ENCODE results near the gene CISD3.
A peak's percentile ranks its signal among the peaks of the same experiment; 100 is the strongest.
"Not testable (repeated sequence)": the region's sequence is repeated elsewhere in the genome, so short reads cannot be mapped to it uniquely, and the experiment has no call there.

Gene CISD3

GRCh38 chr17:38709104-38709820 is 20.9 kb upstream of the CISD3 start:
- no peak for DNase-seq

GRCh38 chr17:38709864-38710603 is 20.1 kb upstream of the CISD3 start:
- DNase-seq, result no peak

DNA sequence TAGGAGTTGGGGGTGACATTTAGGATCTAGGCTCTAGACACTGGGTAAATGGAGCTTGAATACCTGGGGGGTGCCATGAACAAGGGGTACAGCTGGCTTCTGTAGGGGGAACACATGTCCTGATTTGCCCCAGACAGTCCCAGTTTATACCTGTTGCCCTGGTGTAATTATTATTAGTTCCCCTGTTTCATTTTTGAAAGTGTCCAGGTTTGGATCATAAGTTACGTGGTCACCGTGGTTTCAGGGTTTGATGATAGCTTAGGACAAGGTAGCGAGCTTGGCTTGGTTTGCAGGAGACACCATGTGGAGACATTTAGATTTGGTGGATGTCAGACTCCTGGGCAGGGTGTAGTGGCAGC is 19.6 kb upstream of the CISD3 start:
- DNase-seq, result no peak

DNA sequence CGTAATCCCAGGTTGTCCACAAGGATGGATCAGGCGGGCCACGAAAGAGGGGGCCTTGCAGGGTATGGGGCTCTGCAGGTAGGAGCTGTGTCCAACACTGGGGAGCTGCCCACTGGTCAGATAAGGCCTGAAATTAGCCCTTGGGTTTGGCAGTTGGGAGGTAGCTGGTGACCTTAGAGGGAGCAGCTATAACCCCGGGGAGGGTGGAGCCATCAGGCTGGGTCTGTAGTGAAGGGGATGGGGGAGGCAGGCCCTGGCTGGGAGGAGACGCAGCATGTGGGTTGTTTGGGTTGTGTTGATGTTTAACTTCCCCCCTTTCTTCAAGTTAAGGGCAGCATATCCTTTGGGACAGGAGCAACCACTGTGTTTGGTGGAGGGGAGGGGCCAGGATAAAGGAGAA is 19.2 kb upstream of the CISD3 start:
- DNase-seq, result no peak

DNA sequence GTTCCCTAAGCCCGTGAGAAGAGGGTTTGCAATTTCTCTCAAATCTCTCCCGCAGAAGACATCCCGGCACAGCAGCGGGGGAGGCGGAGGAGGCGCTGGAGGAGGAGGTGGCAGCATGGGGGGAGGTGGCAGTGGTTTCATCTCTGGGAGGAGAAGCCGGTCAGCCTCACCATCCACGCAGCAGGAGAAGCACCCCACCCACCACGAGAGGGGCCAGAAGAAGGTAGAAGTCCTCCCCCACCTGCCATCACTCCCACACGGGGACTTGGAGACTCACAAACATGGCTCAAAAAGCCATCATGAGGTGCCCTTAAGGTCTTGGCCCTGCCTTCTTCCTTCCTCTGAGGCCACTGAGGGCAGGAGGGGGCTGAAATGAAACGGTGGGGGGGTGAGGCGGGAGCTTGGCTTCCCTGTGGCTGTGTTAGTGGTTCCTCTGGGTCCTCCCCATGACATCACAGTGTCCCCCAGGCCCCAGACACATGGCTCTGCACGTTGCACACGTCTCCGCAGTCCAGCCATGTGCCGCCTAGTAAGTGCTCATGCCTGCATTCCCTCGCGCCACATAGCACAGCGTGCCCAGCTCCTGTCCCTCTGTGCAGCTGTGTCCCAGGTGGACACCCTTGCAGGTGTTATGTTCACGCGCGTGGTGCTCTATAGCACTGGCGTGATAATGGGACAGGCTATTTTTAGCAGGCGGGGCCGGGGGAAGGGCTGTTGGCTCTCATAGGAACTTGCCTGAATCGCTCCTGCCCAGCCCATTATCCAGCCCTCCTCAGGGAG is 18.2 kb upstream of the CISD3 start:
- DNase-seq, result no peak

DNA sequence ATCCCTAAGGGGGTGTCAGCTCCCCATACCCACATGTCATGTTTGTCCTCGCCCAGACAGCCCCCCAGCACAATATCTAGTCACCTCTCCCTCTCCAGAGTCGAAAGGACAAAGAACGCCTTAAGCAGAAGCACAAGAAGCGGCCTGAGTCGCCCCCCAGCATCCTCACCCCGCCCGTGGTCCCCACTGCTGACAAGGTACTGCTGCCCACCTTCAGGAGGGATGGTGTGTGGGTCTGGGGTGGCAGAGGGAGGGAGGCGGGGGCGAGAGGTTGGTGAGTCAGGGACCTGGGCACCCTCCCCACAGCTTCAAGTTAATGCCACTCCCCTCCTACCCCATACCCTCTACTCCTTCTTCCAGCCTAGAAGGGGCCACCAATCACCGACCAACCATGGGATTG is 17.5 kb upstream of the CISD3 start:
- no peak for DNase-seq

GRCh38 chr17:38713456-38714075 is 16.6 kb upstream of the CISD3 start:
- no peak for DNase-seq

GRCh38 chr17:38715216-38715943 is 14.8 kb upstream of the CISD3 start:
- no peak for DNase-seq

- DNase-seq, result no peak
Measured at GRCh38 chr17:38716368-38717005, 13.7 kb upstream of the CISD3 start.

GRCh38 chr17:38717139-38717745 is 12.9 kb upstream of the CISD3 start:
- no peak for DNase-seq

DNA sequence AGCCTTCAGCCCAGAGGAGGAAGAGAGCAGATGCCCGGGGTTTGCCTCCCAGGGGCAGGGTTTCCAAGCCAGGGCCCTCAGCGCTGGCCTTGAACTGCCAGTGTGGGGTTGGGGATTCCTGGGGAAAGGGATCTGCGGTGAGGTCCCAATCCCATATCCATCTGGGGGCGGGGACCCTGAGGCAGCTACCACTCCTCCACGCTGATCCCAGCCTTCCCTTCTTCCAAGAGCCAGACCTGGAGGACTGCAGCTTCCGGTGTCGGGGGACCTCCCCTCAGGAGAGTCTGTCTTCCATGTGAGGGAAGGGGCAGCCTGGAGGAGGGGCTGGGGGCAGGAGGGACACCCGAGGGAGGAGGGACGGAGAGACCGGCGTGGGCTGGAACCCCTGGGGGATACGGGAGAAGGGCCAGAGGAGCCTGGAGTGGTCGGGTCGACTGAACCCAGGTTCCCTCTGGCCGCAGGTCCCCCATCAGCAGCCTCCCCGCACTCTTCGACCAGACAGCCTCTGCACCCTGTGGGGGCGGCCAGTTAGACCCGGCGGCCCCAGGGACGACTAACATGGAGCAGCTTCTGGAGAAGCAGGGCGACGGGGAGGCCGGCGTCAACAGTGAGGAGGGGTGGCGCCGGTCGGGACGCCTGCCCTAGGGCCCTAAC is 10.7 kb upstream of the CISD3 start:
- no peak for DNase-seq

- DNase-seq, result no peak
Measured at GRCh38 chr17:38719943-38720641, 10.0 kb upstream of the CISD3 start.

DNA sequence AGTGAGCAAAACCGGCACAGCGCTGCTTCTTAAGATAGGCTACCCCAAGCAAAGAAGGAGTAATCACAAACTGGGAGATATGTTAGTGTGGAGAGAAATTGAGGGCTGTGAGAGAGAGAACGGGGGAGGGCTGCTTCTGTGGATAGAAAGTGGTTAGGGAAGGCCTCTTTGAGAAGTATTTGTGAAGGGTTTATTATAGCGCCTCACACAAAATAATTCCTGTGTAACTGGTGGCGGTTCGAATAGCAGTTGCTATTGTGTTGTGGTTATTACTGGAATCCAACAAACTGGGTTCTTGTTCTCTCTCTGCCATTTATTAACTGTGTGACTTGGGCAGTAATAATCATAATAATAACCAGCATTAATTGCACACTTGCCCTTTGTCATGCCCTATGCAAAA is 9.2 kb upstream of the CISD3 start:
- no peak for DNase-seq

DNA sequence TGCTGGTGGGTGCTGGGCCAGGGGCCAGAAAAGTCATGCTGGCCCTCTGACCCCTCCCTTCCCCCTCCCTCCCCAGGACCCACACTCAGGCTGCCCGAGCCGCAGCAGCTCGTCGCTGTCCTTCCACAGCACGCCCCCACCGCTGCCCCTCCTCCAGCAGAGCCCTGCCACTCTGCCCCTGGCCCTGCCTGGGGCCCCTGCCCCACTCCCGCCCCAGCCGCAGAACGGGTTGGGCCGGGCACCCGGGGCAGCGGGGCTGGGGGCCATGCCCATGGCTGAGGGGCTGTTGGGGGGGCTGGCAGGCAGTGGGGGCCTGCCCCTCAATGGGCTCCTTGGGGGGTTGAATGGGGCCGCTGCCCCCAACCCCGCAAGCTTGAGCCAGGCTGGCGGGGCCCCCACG is 8.3 kb upstream of the CISD3 start:
- no peak for DNase-seq

DNA sequence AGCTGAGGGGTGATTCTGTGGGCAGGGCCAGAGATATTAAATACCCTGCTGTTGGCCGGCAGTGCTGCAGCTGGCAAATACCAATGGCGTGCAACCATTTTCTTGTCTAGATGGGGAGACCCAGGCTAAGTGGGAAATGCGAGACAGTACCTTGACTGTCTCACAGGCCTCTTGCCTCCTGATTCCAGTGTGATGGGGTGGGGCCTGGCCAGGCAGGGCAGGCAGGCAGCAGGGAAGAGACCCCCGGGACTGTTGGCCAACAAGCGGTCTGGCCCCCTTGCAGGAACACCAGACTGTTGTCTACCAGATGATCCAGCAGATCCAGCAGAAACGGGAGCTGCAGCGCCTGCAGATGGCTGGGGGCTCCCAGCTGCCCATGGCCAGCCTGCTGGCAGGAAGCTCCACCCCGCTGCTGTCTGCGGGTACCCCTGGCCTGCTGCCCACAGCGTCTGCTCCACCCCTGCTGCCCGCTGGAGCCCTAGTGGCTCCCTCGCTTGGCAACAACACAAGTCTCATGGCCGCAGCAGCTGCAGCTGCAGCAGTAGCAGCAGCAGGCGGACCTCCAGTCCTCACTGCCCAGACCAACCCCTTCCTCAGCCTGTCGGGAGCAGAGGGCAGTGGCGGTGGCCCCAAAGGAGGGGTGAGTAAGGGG is 5.7 kb upstream of the CISD3 start:
- peak; percentile 85 for DNase-seq

- DNase-seq, result no peak
Measured at GRCh38 chr17:38725066-38725465, 5.1 kb upstream of the CISD3 start.

DNA sequence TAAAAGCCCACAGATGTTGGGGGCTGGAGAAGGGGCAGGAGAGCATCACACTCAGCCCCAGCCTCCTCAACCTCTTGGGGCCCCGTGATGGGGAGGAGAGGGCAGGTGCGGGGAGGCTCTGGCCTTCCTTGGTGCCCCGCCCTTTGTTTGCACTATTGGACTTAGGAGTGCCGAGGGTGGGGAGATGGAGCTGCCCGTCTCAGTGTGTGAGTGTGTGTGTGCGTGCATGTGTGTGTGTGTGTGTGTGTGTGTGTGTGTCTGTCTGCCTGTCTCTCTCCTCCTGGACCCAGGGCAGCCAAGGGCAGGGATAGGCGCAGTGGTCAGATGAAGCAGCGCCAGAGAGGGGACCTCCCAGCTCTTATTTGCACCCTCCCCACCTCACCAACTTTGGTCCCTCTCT is 4.0 kb upstream of the CISD3 start:
- DNase-seq, result not testable (repeated sequence)

- DNase-seq, result no peak
Measured at GRCh38 chr17:38727736-38728135, 2.4 kb upstream of the CISD3 start.

DNA sequence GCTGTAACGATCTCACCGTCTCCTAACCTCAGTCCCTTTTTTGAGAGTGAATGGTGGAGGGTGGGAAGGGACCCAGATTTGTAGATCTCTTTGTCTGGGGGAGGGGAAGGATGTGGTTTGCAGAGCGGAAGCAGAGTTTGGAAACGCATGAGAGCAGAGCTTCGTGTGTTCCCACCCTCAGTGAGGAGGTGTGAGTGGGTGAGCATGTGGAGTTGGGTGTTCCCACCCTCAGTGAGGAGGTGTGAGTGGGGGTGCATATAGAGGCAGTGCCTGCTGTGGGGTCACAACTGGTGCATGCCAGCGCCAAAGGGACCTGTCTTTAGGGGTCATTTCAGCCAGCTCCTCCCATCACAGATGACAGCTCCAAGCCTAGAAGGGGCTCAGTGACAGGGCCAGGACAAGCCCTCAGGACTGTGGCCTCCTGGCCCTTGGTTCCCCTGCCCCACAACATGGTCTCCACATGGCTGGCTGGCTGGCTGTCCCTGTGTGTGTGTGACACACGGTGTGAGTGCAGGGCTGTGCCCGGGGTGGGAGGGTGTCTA is 1.8 kb upstream of the CISD3 start:
- no peak for DNase-seq

DNA sequence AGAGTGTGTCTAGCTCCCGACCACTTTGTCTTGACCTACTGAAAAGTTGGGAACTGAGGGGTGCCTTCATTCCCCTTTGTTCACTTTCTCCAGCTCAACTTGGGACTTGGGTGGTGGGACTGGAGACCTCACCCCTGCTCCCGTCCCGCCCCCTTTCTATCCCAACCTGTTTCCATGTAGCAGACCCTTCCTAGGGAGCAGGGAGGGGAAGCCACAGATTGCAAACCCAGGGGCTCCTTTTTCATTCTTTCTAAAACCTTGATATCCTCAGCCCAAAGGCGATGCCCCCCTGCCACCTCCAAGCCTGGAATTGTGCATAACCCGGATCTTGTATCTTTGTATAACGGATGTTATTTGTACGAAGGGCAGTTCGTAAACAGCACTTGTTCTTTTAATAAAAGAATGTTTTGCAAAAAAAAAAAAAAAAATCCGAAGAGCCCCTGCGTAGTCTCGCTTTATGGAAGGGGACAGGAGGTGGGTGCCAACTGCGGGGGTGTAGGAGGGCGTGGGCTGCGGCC is 714 bp upstream of the CISD3 start:
- DNase-seq, result no peak

Data from NCI-H1105 treated with DMSO at 0.1 percent for 48 hours (cell line).